Keratinocyte (primary cell): Measurements from ENCODE around the gene XPA. TPM values are rescaled to one million over a fixed set of nuclear protein-coding genes. Genes with fewer than 3 reads are reported as not detected.

ENCODE experiments used
- DNase-seq: peaks from one replicate; pipeline ENCODE4 v3.0.0-alpha.2; 2011; ENCODE audit warnings: low read depth, missing footprints, low spot score
- FAIRE-seq: peaks from 2 replicates; lab custom pipeline; 2011; peaks lifted over from hg19 to GRCh38; lab: Jason Lieb, UNC
- H2AFZ ChIP-seq: 2 replicates; pipeline ENCODE4 v1.6.0; 2012; ENCODE audit warnings: low read length, control low read depth, inconsistent platforms; ENCODE audit not compliant: control insufficient read depth
- H3K27ac ChIP-seq: 2 replicates; pipeline ENCODE4 v1.5.1; 2011; ENCODE audit warnings: low read length; ENCODE audit not compliant: control insufficient read depth, insufficient read depth
- H3K27me3 ChIP-seq: 3 replicates; pipeline ENCODE4 v1.6.0; 2011; ENCODE audit warnings: low read length; ENCODE audit not compliant: control insufficient read depth, insufficient read depth; ENCODE audit errors: extremely low read depth
- H3K36me3 ChIP-seq, 2 experiments: 2 replicates in 1 of 2; 3 replicates in 1 of 2; pipeline ENCODE4 v1.5.1; 2011; ENCODE audit warnings: low read length in 2 of 2, mild to moderate bottlenecking in 1 of 2; ENCODE audit not compliant: control insufficient read depth in 2 of 2, insufficient read depth in 2 of 2; ENCODE audit errors: extremely low read depth in 1 of 2
- H3K4me1 ChIP-seq: 3 replicates; pipeline ENCODE4 v1.5.1; 2011; ENCODE audit warnings: low read length; ENCODE audit not compliant: control insufficient read depth, insufficient read depth; ENCODE audit errors: extremely low read depth
- H3K4me2 ChIP-seq: 3 replicates; pipeline ENCODE4 v1.6.0; 2011; ENCODE audit warnings: low read depth, low read length; ENCODE audit not compliant: control insufficient read depth, insufficient read depth; ENCODE audit errors: extremely low read depth
- H3K4me3 ChIP-seq, 3 experiments: fragments of 200-600 bp in 1 of 3; sonication (generic) in 1 of 3; 2 replicates in 2 of 3; 3 replicates in 1 of 3; pipeline ENCODE4 v1.5.1; 2011 to 2016; ENCODE audit warnings: low read length in 3 of 3, mild to moderate bottlenecking in 3 of 3, control low read depth in 2 of 3, inconsistent platforms in 1 of 3, low read depth in 1 of 3, mixed read lengths in 1 of 3, mixed run types in 1 of 3, moderate library complexity in 1 of 3; ENCODE audit not compliant: control insufficient read depth in 2 of 3, insufficient read depth in 2 of 3; ENCODE audit errors: extremely low read depth in 1 of 3
- H3K79me2 ChIP-seq: 2 replicates; pipeline ENCODE4 v1.6.0; 2012; ENCODE audit warnings: low read length; ENCODE audit not compliant: control insufficient read depth, insufficient read depth
- H3K9ac ChIP-seq: 3 replicates; pipeline ENCODE4 v1.6.0; 2011; ENCODE audit warnings: low read length; ENCODE audit not compliant: control insufficient read depth, insufficient read depth; ENCODE audit errors: extremely low read depth
- H3K9me1 ChIP-seq: 3 replicates; pipeline ENCODE4 v1.6.0; 2011; ENCODE audit warnings: low read length; ENCODE audit not compliant: control insufficient read depth, insufficient read depth; ENCODE audit errors: extremely low read depth
- H3K9me3 ChIP-seq: 2 replicates; pipeline ENCODE4 v1.5.1; 2012; ENCODE audit warnings: low read depth, low read length; ENCODE audit not compliant: control insufficient read depth
- H4K20me1 ChIP-seq: 3 replicates; pipeline ENCODE4 v1.6.0; 2011; ENCODE audit warnings: low read length; ENCODE audit not compliant: control insufficient read depth, insufficient read depth; ENCODE audit errors: extremely low read depth
- CTCF ChIP-seq, 3 experiments: IDR thresholded peaks in 1 of 3; conservative IDR thresholded peaks in 1 of 3; optimal IDR thresholded peaks in 1 of 3; 2 replicates in 2 of 3; 3 replicates in 1 of 3; pipeline versions ENCODE3 to v1.5.1; 2011; ENCODE audit warnings: low read length in 3 of 3, mild to moderate bottlenecking in 3 of 3, moderate library complexity in 2 of 3, control low read depth in 1 of 3, inconsistent platforms in 1 of 3; ENCODE audit not compliant: insufficient read depth in 2 of 3; ENCODE audit errors: extremely low read depth in 1 of 3
- EZH2 ChIP-seq: IDR thresholded peaks from one replicate; pipeline ENCODE4 v1.6.1; 2012; ENCODE audit warnings: inconsistent platforms, mild to moderate bottlenecking, low read length, moderate library complexity
- dilution Hi-C: fragments of 300-500 bp; cut with MboI; formaldehyde crosslinking; loops from one replicate; pipeline ENCODE4 v1.7.0; 2020; ENCODE audit warnings: low sequenced_read_pairs; ENCODE audit not compliant: extremely low pct_ligation_motif_present
- polyA plus RNA-seq, 5 experiments: library from polyadenylated mRNA; depleted of rRNA in 3 of 5; stranded (reverse) in 3 of 5; stranded (forward) in 1 of 5; unstranded in 1 of 5; fragments of >200 nt; gene quantifications; 1 replicate in 1 of 5; 2 replicates in 3 of 5; 3 replicates in 1 of 5; pipeline versions ENCODE4 v1.2.1 to v1.2.3, GENCODE V29; 2011 to 2012; ENCODE audit warnings: missing spikeins in 2 of 5, low read depth in 1 of 5, low replicate concordance in 1 of 5

Gene XPA
- polyA plus RNA-seq, 1 donor (not counting 4 experiments of a cell fraction or from before 2014, with no cell fraction given) = 4.1 TPM

GRCh38 chr9:97672403-97672802, 24.7 kb downstream of the XPA start:
- Histone ChIP-seq H3K79me2 (no peaks in the 10 kb centered on the region), H3K27ac (no peak overlapping the region), H3K4me1 (no peaks in the 10 kb centered on the region), H3K9me1 (no peaks in the 10 kb centered on the region), H3K4me3 (no peak overlapping the region), H4K20me1 (peaks cover 2% of the 10 kb centered on the region), H2AFZ (no peak overlapping the region), H3K9ac (no peak overlapping the region), H3K9me3 (no peaks in the 10 kb centered on the region), H3K27me3 (no peaks in the 10 kb centered on the region), H3K4me2 (no peak overlapping the region), H3K36me3 (peaks cover 22 to 52% of the 10 kb centered on the region in 2 experiments)
- FAIRE-seq (no peak), DNase-seq (no peak)
- TF ChIP-seq CTCF (optimal IDR thresholded peaks at IDR 0.05 in 1 of 3, IDR thresholded peaks at IDR 0.05 in 1 of 3, conservative IDR thresholded peaks at IDR 0.05 in 1 of 3; ENCODE audit: extremely low read depth in 1 of 3, insufficient read depth in 2 of 3, low read length in 3 of 3) (no peak), EZH2 (no peak)
- dilution Hi-C loops = no loop called here

GRCh38 chr9:97670586-97670985, 26.6 kb downstream of the XPA start:
- Histone ChIP-seq H3K4me2 (no peak overlapping the region), H3K4me1 (no peaks in the 10 kb centered on the region), H2AFZ (no peak overlapping the region), H4K20me1 (peaks cover 2% of the 10 kb centered on the region), H3K36me3 (peaks cover 22 to 52% of the 10 kb centered on the region in 2 experiments), H3K9me3 (no peaks in the 10 kb centered on the region), H3K27ac (no peak overlapping the region), H3K9ac (no peak overlapping the region), H3K4me3 (no peak overlapping the region), H3K79me2 (no peaks in the 10 kb centered on the region), H3K9me1 (no peaks in the 10 kb centered on the region), H3K27me3 (no peaks in the 10 kb centered on the region)
- no peak for FAIRE-seq
- DNase-seq = no peak
- dilution Hi-C loops = no loop called here
- no peak for TF ChIP-seq EZH2
- TF ChIP-seq CTCF (optimal IDR thresholded peaks at IDR 0.05 in 1 of 3, IDR thresholded peaks at IDR 0.05 in 1 of 3, conservative IDR thresholded peaks at IDR 0.05 in 1 of 3; ENCODE audit: extremely low read depth in 1 of 3, insufficient read depth in 2 of 3, low read length in 3 of 3) = no peak
